ENCODE results near the gene BRD1.

Gene BRD1

GRCh38 chr22:49800408-49801238, 27.1 kb downstream of the BRD1 start:
- DNase-seq = no peak

GRCh38 chr22:49799431-49800075, 28.1 kb downstream of the BRD1 start:
- no peak for DNase-seq

GRCh38 chr22:49798486-49799151, 29.1 kb downstream of the BRD1 start:
- no peak for DNase-seq

GRCh38 chr22:49797706-49798105, 30.0 kb downstream of the BRD1 start:
- DNase-seq = no peak

- no peak for DNase-seq
Observed at GRCh38 chr22:49796596-49797270, 30.9 kb downstream of the BRD1 start.

GRCh38 chr22:49795521-49795920, 32.2 kb downstream of the BRD1 start:
- no peak for DNase-seq

- DNase-seq = no peak
Observed at GRCh38 chr22:49793871-49794270, 33.8 kb downstream of the BRD1 start.

- no peak for DNase-seq
Observed at GRCh38 chr22:49793296-49793695, 34.4 kb downstream of the BRD1 start.

GRCh38 chr22:49792107-49792506, 35.6 kb downstream of the BRD1 start:
- DNase-seq = no peak

GRCh38 chr22:49791682-49792081, 36.0 kb downstream of the BRD1 start:
- no peak for DNase-seq

- DNase-seq = no peak
Observed at GRCh38 chr22:49790912-49791311, 36.8 kb downstream of the BRD1 start.

- no peak for DNase-seq
Observed at GRCh38 chr22:49789289-49790141, 38.2 kb downstream of the BRD1 start.

- no peak for DNase-seq
Observed at GRCh38 chr22:49788504-49788903, 39.2 kb downstream of the BRD1 start.

GRCh38 chr22:49787861-49788260, 39.8 kb downstream of the BRD1 start:
- no peak for DNase-seq

GRCh38 chr22:49786976-49787706, 40.5 kb downstream of the BRD1 start:
- DNase-seq = no peak

GRCh38 chr22:49785841-49786471, 41.7 kb downstream of the BRD1 start:
- no peak for DNase-seq

GRCh38 chr22:49785046-49785521, 42.6 kb downstream of the BRD1 start:
- DNase-seq = no peak

- DNase-seq = no peak
Observed at GRCh38 chr22:49784630-49784971, 43.1 kb downstream of the BRD1 start.

- no peak for DNase-seq
Observed at GRCh38 chr22:49783926-49784629, 43.6 kb downstream of the BRD1 start.

- no peak for DNase-seq
Observed at GRCh38 chr22:49783036-49783746, 44.5 kb downstream of the BRD1 start.
